C4-2B (cell line): ENCODE measurements around the gene TOX2.

Source experiments
- CTCF ChIP-seq: fragments of 450-650 bp; conservative IDR thresholded peaks from 2 replicates; pipeline ENCODE4 v1.5.1; 2017; ENCODE audit warnings: mild to moderate bottlenecking
- ZFX ChIP-seq: fragments of 450-650 bp; IDR thresholded peaks from 2 replicates; pipeline ENCODE4 v1.6.1; 2017

GRCh38 chr20:44069203-44070011 lies 154.8 kb downstream of the TOX2 start:
- no peak for TF ChIP-seq CTCF
- TF ChIP-seq ZFX = no peak
